GM19467 (cell line): ENCODE results near the gene EIF2S2.

Experiments used
- ATAC-seq: cut with Tn5 transposase; IDR thresholded peaks from one replicate; pipeline ENCODE4 v1.9.1; 2021; ENCODE audit warnings: mild to moderate bottlenecking, moderate library complexity; ENCODE audit not compliant: unreplicated experiment

The EIF2S2 gene

GRCh38 chr20:34090645-34091044 lies 21.4 kb downstream of the EIF2S2 start:
- ATAC-seq = no peak

- no peak for ATAC-seq
These were observed 22.2 kb downstream of the EIF2S2 start for GRCh38 chr20:34089655-34090345.

- ATAC-seq = no peak
These were observed 22.9 kb downstream of the EIF2S2 start for GRCh38 chr20:34089175-34089479.

DNA sequence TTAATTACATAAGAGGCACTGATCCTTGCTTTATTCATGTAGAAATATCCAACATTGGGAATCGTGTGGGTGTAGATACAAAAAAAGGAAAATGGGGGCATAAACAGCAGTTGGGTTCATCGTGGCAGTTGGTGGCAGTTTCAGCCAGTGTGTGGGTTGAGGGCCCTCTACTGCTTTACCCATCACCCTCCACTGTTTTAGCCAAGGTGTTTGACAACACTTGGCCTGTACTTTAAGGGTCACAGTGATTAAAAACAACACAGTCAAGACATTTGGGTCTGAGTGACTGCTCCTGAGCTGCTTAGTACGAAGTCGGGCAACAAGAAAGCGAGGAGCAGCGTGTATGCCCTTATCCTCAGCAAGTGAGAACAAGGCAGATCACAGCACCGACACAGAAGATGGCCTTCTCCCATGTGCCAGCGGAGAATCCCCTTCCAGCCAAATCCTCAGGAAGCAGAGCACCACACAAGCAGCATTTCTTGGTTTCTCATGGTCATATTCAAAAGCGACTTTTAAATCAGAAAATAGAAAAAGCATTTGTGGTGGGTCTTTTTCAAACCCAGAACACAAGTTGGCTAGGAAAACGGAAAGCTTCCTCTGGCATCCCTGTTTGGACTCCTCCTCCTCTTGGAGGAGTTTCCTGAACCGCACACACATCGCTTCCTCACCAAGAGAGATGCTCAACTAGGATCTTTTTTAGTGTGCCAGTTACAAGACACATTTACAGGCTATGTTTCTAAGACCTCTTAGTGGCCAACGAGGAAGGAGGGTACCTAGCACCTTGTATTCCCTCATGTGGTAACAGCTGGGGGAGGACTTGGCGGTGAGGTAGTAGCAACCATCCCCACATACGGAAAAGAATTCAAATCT lies 23.5 kb downstream of the EIF2S2 start:
- no peak for ATAC-seq

DNA sequence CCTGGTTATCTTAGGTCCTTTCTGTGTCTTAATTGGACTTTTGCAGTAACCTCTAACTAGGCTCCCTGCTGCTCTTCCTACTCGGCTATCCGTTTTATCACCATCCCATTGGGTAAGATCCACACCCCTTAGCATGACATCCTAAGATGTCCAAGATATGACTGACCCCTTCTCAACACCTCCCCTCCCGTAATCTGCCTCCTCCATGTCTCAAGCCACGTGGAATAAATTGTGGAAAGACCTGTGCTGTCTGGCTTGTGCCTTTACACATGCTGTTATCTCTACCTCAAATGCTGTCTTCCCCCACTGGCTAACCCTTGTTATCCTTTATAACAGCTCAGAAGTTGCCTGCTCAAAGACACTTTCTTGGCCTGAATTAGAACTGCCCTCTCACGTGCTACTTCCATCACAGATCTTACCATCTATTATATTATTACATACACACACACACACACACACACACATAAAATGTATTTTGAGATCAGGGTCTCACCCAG lies 26.5 kb downstream of the EIF2S2 start:
- no peak for ATAC-seq

GRCh38 chr20:34084227-34084923 lies 27.7 kb downstream of the EIF2S2 start:
- no peak for ATAC-seq

DNA sequence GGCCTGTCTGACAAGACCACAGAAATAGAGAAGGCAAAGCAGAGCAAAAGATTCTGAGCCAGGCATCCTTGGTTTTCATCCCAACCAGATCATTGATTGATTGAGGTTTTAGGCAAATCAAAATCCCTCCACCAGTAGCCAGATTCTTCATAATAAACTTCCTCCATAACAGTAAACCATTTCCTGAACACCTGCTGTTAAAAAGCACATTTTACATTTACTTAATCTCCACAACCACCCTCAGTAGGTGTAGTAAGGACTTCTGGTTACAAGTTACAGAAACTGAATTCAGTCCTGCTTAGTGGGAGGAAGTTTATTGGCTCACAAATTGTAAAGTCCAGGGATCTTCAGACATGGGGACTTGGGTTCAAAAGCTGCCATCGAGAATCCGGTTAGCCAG lies 28.3 kb downstream of the EIF2S2 start:
- no peak for ATAC-seq

GRCh38 chr20:34083137-34083536 lies 28.9 kb downstream of the EIF2S2 start:
- ATAC-seq = no peak

- no peak for ATAC-seq
These were observed 29.7 kb downstream of the EIF2S2 start for GRCh38 chr20:34082232-34082887.

DNA sequence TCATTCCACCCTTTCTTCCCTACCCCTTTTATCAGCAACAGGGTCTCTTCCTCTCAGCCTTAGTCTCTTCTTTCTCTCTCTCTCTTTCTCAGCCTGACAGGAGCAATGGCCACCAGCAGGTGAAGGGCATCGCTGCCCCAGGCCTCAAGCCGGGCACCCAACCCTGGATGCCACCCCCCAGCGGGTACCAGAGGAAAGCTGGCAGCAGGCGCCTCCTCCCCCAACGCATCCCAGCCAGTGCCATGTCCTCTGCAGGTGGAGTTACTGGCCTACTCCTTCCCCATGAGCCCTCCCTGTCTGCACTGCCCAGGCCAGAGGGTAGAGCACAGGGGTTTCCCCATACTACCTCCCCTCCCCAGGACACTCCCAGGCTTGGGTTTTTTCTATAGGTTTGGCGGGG lies 32.2 kb downstream of the EIF2S2 start:
- no peak for ATAC-seq

DNA sequence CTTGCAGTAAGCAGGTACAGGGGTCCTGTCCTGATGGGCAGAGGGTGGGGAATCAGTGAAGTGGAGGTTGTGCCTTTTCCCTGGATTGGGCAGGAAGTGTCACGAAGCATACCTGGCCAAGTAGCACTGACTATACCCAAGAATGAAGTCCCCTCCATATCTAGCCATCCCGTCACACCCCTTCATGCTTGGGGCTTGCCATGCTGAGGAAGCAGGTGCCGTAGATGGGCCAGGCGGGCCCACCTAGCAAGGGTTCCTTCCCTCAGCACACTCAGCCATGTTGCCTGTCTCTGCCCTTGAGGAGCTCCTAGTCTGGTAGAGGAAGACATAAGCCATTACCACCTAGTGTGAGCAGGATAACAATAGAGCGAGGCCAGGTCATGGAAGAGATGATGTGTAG lies 33.5 kb downstream of the EIF2S2 start:
- no peak for ATAC-seq

GRCh38 chr20:34076952-34077351 lies 35.1 kb downstream of the EIF2S2 start:
- no peak for ATAC-seq

DNA sequence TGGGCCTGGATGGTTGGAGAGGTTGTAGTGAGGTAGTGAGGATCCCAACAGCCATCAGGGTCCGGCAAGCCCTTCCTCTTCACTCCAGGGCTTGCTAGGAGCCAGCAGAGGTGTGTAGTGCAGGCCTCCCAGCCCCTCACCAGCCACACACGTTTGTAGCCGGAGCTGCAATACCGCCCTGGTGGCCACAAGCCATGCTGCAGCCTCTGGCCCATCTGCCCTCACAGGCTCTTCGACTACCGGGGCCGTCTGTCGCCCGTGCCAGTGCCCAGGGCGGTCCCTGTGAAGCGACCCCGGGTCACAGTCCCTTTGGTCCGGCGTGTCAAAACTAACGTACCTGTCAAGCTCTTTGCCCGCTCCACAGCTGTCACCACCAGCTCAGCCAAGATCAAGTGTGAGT lies 36.4 kb downstream of the EIF2S2 start:
- ATAC-seq = no peak

- ATAC-seq = no peak
These were observed 37.8 kb downstream of the EIF2S2 start for GRCh38 chr20:34074101-34074760.

- no peak for ATAC-seq
These were observed 39.3 kb downstream of the EIF2S2 start for GRCh38 chr20:34072778-34073177.

- no peak for ATAC-seq
These were observed 40.0 kb downstream of the EIF2S2 start for GRCh38 chr20:34072076-34072475.

DNA sequence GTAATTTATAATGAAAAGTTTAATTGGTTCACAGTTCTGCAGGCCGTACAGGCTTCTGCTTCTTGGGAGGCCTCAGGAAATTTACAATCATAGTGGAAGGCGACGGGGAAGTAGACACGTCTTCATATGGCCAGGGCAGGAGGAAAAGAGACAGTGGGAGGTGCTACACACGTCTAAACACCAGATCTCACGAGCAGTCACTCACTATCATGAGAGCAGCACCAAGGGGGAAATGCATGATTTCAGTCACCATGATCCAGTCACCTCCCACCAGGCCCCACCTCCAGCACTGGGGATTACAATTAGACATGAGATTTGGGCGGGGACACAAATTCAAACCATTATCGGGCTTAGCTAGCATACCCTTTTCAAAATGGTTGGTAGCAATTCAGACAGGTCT lies 41.2 kb downstream of the EIF2S2 start:
- no peak for ATAC-seq

- no peak for ATAC-seq
These were observed 42.0 kb downstream of the EIF2S2 start for GRCh38 chr20:34070079-34070439.

DNA sequence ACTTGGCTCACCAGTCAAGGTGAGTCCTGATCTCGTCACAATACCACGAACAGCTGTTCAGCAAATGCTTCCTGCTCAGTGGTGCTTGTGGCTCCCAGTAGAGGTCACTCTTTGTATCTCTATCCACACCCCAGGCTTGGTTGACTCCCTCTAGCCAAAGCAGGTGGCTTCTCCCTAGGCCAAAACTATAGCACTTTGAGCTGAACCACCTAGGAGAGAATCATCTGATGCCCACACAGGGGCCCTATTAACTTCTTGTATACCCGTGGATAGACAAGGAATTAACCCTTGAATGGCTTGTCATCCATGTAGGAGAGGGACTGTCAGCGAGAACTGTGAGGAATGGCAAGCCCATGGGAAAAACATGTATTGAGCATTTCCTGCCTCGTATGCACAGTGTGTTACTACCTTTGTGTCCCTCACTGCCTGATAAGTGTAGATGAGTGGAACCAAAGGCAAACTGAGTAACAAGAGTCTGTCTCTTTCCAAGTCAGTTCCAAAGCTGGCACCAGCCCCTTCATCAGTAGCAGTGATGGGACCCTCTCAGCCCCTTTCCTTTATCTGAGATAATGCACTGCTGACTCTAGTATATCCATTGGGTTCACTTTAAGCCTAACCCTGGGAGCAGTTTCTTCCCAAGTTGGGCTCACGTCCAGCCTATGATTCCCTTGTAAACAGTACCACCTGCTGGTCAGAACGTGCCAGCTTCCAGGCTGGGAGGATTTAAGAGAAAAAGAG lies 42.5 kb downstream of the EIF2S2 start:
- peak; percentile 56 for ATAC-seq

GRCh38 chr20:34068001-34068400 lies 44.0 kb downstream of the EIF2S2 start:
- ATAC-seq = no peak
